ENCODE data around the gene FGF21. TPM values are rescaled to one million over a fixed set of nuclear protein-coding genes. Genes with fewer than 3 reads are reported as not detected.

FGF21 gene
- total RNA-seq, 1 donor from 2014 or later, result not detected

DNA sequence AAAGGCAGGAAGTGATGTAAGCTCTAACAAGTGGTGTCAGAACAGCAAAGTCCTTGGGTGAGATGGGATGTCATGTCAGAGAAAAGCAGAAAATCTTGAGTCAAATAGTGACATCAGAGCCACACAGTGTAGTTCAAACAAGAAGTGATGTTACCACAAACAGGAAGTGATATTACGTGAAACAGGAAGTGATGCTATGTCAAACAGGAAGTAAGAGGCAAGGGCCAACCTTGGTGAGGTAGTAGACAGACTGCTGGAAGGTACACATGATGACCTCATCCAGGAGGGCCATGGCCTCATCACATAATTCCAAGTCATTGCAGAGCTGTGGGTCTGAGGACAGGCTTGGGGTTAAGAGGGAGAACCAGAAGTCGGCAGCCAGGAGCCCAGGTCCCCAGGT lies 28.8 kb upstream of the FGF21 start:
- no peaks in the 10 kb centered on the region for H3K27me3 ChIP-seq (ENCODE audit: control insufficient read depth, insufficient read depth, low read length)
- H3K4me3 ChIP-seq (ENCODE audit: low read depth, low read length), result no peak overlapping the region
- FAIRE-seq (no peak), DNase-seq (ENCODE audit: low read depth) (no peak)
- H3K36me3 ChIP-seq (ENCODE audit: control insufficient read depth, insufficient read depth, low read length), result no peaks in the 10 kb centered on the region
- TF ChIP-seq, protein P1, sequence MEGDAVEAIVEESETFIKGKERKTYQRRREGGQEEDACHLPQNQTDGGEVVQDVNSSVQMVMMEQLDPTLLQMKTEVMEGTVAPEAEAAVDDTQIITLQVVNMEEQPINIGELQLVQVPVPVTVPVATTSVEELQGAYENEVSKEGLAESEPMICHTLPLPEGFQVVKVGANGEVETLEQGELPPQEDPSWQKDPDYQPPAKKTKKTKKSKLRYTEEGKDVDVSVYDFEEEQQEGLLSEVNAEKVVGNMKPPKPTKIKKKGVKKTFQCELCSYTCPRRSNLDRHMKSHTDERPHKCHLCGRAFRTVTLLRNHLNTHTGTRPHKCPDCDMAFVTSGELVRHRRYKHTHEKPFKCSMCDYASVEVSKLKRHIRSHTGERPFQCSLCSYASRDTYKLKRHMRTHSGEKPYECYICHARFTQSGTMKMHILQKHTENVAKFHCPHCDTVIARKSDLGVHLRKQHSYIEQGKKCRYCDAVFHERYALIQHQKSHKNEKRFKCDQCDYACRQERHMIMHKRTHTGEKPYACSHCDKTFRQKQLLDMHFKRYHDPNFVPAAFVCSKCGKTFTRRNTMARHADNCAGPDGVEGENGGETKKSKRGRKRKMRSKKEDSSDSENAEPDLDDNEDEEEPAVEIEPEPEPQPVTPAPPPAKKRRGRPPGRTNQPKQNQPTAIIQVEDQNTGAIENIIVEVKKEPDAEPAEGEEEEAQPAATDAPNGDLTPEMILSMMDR (IDR thresholded peaks at IDR 0.05; ENCODE audit: insufficient read depth, low read length, severe bottlenecking), result no peak

DNA sequence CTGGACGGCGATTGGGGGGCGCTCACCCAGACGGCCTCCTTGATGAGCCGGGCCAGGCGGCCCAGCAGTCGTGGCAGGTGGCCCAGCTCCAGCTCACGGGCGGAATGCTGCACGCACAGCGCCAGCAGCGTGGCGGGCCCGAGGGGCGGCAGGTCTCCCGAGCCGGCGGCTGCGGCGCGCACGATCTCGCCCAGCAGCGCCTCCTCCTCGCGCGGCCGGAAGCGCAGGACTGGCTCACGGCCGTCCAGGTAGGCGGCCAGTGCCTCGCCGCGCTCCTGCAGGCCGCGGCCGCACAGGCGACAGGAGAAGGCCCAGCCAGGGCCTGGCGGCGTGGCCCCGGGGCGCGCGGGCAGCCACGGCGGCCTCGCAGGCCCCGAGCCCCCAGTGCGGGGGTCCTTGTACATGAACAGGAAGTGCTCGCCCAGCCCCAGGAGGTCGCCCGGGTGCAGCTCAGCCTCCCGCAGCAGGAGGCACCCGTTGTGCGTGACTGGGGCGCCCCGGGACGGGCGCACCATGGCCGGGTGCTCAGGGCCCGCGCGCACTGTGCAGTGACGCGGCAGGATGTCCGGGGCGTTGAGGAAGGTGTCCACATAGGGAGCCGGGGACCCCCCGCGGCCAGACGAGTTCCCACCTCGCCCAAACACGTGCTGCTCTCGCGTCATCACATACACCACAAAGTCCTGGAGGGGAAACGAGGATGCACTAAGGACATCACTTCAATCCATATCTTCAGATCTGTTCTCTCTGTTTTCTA lies 26.2 kb upstream of the FGF21 start:
- DNase-seq (ENCODE audit: low read depth) (no peak), FAIRE-seq (no peak)
- H3K27me3 ChIP-seq (ENCODE audit: control insufficient read depth, insufficient read depth, low read length), result no peaks in the 10 kb centered on the region
- no peaks in the 10 kb centered on the region for H3K36me3 ChIP-seq (ENCODE audit: control insufficient read depth, insufficient read depth, low read length)
- TF ChIP-seq, protein P1 (IDR thresholded peaks at IDR 0.05; ENCODE audit: insufficient read depth, low read length, severe bottlenecking), result no peak
- peak overlapping the region; percentile 29 for H3K4me3 ChIP-seq (ENCODE audit: low read depth, low read length)

DNA sequence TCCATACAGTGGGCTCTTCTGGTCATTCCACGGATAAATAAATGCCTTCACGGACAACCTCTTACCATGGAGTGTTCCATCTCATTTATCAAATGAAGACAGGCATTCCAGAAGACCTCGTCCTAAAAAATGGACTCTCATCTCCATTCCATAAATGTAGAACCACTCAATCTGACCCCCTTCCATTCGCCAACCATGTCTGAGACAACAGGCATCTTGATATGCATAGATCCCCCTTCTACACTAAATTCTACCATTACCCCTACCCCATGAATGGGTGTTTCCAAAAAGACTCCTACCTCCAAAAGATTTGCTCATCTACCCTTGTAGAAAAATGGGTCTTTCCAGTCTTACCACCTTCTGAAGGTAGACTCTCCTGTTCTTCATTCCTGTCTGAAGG lies 23.9 kb upstream of the FGF21 start:
- H3K4me3 ChIP-seq (ENCODE audit: low read depth, low read length), result no peak overlapping the region
- no peaks in the 10 kb centered on the region for H3K36me3 ChIP-seq (ENCODE audit: control insufficient read depth, insufficient read depth, low read length)
- H3K27me3 ChIP-seq (ENCODE audit: control insufficient read depth, insufficient read depth, low read length), result no peaks in the 10 kb centered on the region
- no peak for DNase-seq (ENCODE audit: low read depth)
- peak; percentile 58 for FAIRE-seq
- TF ChIP-seq, protein P1 (IDR thresholded peaks at IDR 0.05; ENCODE audit: insufficient read depth, low read length, severe bottlenecking), result no peak

DNA sequence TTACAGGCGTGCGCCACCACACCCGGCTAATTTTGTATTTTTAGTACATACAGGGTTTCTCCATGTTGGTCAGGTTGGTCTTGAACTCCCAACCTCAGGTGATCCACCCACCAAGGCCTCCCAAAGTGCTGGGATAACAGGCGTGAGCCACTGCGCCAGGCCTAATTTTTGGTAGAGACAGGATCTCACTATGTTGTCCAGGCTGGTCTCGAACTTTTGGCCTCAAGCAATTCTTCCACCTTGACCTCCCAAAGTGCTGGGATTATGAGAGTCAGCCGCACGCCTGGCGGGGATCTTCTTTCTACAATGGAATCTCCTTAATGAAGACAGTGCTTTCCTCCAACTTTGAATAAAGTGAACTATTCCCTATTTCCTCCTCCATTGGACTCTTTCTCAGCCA lies 20.7 kb upstream of the FGF21 start:
- no peak for FAIRE-seq
- no peak for DNase-seq (ENCODE audit: low read depth)
- Histone ChIP-seq H3K36me3 (ENCODE audit: control insufficient read depth, insufficient read depth, low read length) (no peaks in the 10 kb centered on the region), H3K27me3 (ENCODE audit: control insufficient read depth, insufficient read depth, low read length) (no peaks in the 10 kb centered on the region), H3K4me3 (ENCODE audit: low read depth, low read length) (no peak overlapping the region)
- TF ChIP-seq, protein P1 (IDR thresholded peaks at IDR 0.05; ENCODE audit: insufficient read depth, low read length, severe bottlenecking), result no peak

DNA sequence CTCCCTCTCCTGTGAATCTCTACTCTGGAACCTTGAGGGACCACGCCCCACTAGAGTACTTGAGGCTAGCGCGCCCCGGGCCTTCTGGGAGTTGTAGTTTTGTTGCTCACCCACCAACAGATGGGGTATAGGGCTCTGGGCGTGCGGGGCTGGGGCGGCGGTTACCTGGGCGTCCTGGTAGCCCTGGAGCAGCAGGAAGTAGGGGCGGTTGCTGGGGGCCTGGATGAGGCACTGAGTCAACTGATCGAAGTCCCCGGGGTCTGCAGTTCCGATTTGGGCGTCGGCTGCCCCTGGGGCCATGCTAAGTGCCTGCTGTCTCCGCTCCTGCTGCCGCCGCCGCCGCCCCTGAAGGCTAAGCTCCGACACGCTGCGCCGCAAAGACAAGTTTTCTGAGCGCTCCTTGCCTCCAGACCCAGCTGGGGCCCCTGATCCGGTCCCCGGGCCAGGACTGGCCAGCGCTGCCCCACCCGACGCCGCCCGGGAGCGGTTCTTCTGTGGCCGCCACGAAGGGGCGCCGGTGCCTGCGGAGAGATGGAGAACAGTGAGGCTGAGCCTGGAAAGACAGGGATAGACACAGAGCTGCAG lies 20.2 kb upstream of the FGF21 start:
- FAIRE-seq (no peak), DNase-seq (ENCODE audit: low read depth) (peak; percentile 48)
- TF ChIP-seq, protein P1 (IDR thresholded peaks at IDR 0.05; ENCODE audit: insufficient read depth, low read length, severe bottlenecking), result no peak
- no peaks in the 10 kb centered on the region for H3K27me3 ChIP-seq (ENCODE audit: control insufficient read depth, insufficient read depth, low read length)
- no peaks in the 10 kb centered on the region for H3K36me3 ChIP-seq (ENCODE audit: control insufficient read depth, insufficient read depth, low read length)
- H3K4me3 ChIP-seq (ENCODE audit: low read depth, low read length), result peak overlapping the region; percentile 27

Measured in bronchial epithelial cell (primary cell).